ENCODE measurements around the gene GTF3C2.

GTF3C2 gene

DNA sequence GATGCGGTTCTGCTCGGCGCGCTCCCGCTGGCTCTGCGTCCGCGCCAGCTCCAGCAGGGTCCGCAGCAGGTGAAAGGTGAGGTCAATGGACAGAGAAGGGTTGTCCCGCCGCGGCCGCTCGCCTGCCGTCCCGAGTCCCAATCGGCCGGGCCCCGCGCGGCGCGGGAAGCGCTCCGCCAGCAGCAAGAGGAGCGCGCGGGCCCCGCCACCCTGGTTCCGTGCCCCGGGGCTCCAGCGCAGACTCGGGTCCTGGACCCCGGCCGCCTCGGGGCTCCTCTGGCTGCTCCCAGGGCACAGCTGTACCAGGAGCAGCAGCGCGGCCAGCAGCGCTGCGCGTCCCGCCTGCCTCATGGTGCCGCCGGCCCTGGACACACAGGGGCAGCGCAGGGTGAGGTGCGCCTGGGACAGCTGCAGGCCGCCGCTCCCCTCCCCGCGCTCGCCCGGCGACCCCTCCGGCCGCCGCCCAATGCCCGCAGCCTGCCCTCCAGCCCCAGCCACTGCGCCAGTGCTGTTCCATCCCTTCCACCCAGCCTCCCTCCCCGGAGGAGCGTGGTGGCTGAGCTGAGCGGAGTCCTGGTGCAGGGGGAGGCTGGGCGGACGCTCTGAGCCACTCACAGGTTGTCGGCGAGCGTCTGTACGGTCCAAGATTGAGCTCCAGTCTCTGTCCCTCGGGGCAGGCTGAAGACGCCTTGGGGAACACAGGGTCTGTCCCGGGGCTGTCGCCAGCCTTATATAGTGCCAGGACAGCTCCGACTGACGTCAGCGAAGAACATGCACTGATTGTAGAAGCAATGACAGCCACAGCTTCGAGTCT is 48.8 kb downstream of the GTF3C2 start:
- peaks cover 12% of the 10 kb centered on the region for H3K27me3 ChIP-seq (ENCODE audit: insufficient read depth, poor library complexity, severe bottlenecking)
- no peak overlapping the region for H3K27ac ChIP-seq (replicated peaks)
- no peak overlapping the region for H3K4me3 ChIP-seq (replicated peaks; ENCODE audit: insufficient read depth, low read length)
- TF ChIP-seq, protein P1, sequence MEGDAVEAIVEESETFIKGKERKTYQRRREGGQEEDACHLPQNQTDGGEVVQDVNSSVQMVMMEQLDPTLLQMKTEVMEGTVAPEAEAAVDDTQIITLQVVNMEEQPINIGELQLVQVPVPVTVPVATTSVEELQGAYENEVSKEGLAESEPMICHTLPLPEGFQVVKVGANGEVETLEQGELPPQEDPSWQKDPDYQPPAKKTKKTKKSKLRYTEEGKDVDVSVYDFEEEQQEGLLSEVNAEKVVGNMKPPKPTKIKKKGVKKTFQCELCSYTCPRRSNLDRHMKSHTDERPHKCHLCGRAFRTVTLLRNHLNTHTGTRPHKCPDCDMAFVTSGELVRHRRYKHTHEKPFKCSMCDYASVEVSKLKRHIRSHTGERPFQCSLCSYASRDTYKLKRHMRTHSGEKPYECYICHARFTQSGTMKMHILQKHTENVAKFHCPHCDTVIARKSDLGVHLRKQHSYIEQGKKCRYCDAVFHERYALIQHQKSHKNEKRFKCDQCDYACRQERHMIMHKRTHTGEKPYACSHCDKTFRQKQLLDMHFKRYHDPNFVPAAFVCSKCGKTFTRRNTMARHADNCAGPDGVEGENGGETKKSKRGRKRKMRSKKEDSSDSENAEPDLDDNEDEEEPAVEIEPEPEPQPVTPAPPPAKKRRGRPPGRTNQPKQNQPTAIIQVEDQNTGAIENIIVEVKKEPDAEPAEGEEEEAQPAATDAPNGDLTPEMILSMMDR (IDR thresholded peaks at IDR 0.05; ENCODE audit: insufficient read depth, low read length) = no peak
- no peak for TF ChIP-seq SPI1 (IDR thresholded peaks at IDR 0.05; ENCODE audit: borderline replicate concordance, low read depth)
- TF ChIP-seq, protein P2, sequence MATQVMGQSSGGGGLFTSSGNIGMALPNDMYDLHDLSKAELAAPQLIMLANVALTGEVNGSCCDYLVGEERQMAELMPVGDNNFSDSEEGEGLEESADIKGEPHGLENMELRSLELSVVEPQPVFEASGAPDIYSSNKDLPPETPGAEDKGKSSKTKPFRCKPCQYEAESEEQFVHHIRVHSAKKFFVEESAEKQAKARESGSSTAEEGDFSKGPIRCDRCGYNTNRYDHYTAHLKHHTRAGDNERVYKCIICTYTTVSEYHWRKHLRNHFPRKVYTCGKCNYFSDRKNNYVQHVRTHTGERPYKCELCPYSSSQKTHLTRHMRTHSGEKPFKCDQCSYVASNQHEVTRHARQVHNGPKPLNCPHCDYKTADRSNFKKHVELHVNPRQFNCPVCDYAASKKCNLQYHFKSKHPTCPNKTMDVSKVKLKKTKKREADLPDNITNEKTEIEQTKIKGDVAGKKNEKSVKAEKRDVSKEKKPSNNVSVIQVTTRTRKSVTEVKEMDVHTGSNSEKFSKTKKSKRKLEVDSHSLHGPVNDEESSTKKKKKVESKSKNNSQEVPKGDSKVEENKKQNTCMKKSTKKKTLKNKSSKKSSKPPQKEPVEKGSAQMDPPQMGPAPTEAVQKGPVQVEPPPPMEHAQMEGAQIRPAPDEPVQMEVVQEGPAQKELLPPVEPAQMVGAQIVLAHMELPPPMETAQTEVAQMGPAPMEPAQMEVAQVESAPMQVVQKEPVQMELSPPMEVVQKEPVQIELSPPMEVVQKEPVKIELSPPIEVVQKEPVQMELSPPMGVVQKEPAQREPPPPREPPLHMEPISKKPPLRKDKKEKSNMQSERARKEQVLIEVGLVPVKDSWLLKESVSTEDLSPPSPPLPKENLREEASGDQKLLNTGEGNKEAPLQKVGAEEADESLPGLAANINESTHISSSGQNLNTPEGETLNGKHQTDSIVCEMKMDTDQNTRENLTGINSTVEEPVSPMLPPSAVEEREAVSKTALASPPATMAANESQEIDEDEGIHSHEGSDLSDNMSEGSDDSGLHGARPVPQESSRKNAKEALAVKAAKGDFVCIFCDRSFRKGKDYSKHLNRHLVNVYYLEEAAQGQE (IDR thresholded peaks at IDR 0.05; ENCODE audit: insufficient replicate concordance, low read depth) = no peak
- no peak for TF ChIP-seq GABPA (IDR thresholded peaks at IDR 0.05; ENCODE audit: low read depth)
- TF ChIP-seq POLR2AphosphoS5 (IDR thresholded peaks at IDR 0.05; ENCODE audit: low read depth) = no peak
- DNase-seq (ENCODE audit: low read depth in 1 of 2, low spot score in 1 of 2) = no peak

DNA sequence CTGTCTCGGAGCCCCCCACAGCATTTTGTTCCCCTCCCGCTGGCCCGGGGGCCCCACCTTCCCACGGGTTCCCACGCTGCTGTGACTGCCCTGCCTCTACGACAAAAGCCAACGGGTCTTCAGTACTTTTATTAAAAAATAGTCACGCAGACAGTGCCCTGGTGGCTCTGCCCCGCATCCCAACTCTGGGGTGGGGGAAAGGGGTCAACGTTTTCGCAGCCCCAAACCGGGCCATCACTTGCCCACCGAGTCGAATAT is 49.3 kb downstream of the GTF3C2 start:
- no peak for DNase-seq (ENCODE audit: low read depth in 1 of 2, low spot score in 1 of 2)
- H3K27ac ChIP-seq (replicated peaks) = no peak overlapping the region
- TF ChIP-seq, protein P1 (IDR thresholded peaks at IDR 0.05; ENCODE audit: insufficient read depth, low read length) = no peak
- TF ChIP-seq GABPA (IDR thresholded peaks at IDR 0.05; ENCODE audit: low read depth) (no peak), SPI1 (IDR thresholded peaks at IDR 0.05; ENCODE audit: borderline replicate concordance, low read depth) (no peak), POLR2AphosphoS5 (IDR thresholded peaks at IDR 0.05; ENCODE audit: low read depth) (no peak)
- TF ChIP-seq, protein P2 (IDR thresholded peaks at IDR 0.05; ENCODE audit: insufficient replicate concordance, low read depth) = no peak
- no peak overlapping the region for H3K4me3 ChIP-seq (replicated peaks; ENCODE audit: insufficient read depth, low read length)
- H3K27me3 ChIP-seq (ENCODE audit: insufficient read depth, poor library complexity, severe bottlenecking) = peaks cover 12% of the 10 kb centered on the region

DNA sequence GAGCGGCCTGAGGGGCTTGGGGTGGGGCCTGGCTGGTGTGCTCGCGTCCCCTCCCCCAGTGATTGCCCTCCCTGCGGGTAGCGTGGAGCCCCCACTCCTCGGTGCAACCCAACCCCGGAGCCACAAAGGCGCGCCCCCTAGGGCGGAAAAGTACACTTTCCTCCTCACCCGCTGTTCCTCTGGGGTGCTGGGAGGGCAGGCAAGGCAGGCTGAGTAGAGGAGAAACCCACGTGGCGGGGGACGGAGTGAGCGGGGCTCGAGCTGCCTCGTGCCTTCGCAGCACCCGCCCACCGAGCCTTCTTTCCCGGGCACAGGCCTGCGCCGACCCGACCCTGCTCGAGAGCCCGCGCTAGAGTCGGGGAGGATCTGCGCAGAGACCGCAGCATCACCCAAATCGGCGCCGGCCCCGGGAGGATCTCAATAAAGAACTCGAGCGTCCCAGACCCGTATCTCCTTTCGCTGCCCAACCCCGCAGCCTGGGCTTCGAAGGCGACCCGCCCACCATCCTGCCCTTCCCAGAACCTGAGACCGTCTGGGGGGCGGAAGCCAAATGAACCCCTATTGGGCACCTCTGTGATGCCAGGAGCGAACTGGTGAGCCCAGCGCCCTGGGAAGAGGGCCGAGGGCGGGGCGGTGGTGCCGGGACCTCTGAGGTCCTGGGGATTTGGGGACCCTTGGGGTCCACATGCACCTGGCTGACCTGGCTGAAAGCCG is 49.8 kb downstream of the GTF3C2 start:
- Histone ChIP-seq H3K27me3 (ENCODE audit: insufficient read depth, poor library complexity, severe bottlenecking) (peaks cover 12% of the 10 kb centered on the region), H3K4me3 (replicated peaks; ENCODE audit: insufficient read depth, low read length) (no peak overlapping the region)
- no peak for TF ChIP-seq SPI1 (IDR thresholded peaks at IDR 0.05; ENCODE audit: borderline replicate concordance, low read depth)
- no peak for TF ChIP-seq POLR2AphosphoS5 (IDR thresholded peaks at IDR 0.05; ENCODE audit: low read depth)
- TF ChIP-seq, protein P1 (IDR thresholded peaks at IDR 0.05; ENCODE audit: insufficient read depth, low read length) = no peak
- no peak for TF ChIP-seq GABPA (IDR thresholded peaks at IDR 0.05; ENCODE audit: low read depth)
- TF ChIP-seq, protein P2 (IDR thresholded peaks at IDR 0.05; ENCODE audit: insufficient replicate concordance, low read depth) = no peak

More for the DNA sequence above, 49.8 kb downstream of the GTF3C2 start:
- H3K27ac ChIP-seq (replicated peaks) = no peak overlapping the region
- DNase-seq (ENCODE audit: low read depth in 1 of 2, low spot score in 1 of 2) = no peak
